ENCODE results near the gene CD6. TPM values are rescaled to one million over a fixed set of nuclear protein-coding genes. Genes with fewer than 3 reads are reported as not detected.

Gene CD6
- polyA plus RNA-seq, 3 donors from 2014 or later = 17.3 to 47.3 (median 19.1) TPM

DNA sequence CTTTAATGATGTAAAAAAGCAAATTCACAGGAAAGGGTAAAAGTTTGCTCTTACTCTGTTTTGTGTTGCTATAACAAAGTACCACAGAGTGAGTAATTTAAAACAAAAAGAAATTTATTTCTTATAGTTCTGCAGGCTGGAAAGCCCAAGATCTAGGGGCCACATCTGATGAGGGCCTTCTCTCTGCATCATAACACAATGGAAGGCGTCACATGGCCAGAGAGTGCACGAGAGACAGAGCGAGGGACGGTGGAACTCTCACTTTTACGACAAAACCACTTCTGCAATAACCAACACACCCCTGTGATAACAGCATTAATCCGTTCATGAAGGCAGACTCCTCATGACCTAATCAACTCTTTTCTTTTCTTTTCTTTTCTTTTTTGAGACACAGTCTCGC is 31.1 kb downstream of the CD6 start:
- no peak for DNase-seq
- H3K27ac Mint-ChIP-seq = peak overlapping the region in 2 of 6 donors; percentile 5 to 61
- peaks cover 0 to 3% (median 0%) of the 10 kb centered on the region in 3 donors for H3K36me3 Mint-ChIP-seq
- H3K4me3 Mint-ChIP-seq = peak overlapping the region in 1 of 5 donors; percentile 42
- peaks cover 33 to 34% of the 10 kb centered on the region in 2 donors for H3K4me1 Mint-ChIP-seq
- H3K9me3 Mint-ChIP-seq = no peaks in the 10 kb centered on the region
- H3K27me3 Mint-ChIP-seq (ENCODE audit: low read depth in 3 of 3) = peaks cover 0 to 5% (median 4%) of the 10 kb centered on the region in 3 donors

DNA sequence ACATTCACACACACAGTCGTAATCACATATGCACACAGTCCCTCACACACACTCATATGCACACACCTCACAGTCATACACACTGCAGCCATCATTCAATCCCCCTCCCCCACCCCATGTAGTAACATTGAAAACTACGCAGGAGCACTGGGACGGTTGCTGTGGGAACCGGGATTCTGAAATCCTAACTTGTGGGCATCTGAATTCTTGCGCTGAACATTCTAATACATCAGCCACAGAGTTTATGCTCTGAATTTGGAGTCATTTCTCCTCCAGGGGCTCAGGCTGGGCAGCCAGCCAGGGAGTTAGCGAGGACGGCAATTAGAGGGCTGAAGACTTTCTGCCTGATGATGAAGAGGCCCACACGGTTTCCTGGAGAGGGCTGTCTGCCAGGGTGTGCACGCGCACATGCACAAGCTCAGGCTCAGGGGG is 32.7 kb downstream of the CD6 start:
- Mint-ChIP-seq H3K36me3 (peaks cover 0 to 7% (median 0%) of the 10 kb centered on the region in 3 donors), H3K27ac (peak overlapping the region in 4 of 6 donors; percentile 71 to 80 (median 72)), H3K4me3 (peak overlapping the region in 2 of 5 donors; percentile 39 to 52), H3K27me3 (ENCODE audit: low read depth in 3 of 3) (peaks cover 0 to 9% (median 4%) of the 10 kb centered on the region in 3 donors), H3K4me1 (peaks cover 34 to 35% of the 10 kb centered on the region in 2 donors), H3K9me3 (no peaks in the 10 kb centered on the region)
- DNase-seq = no peak

DNA sequence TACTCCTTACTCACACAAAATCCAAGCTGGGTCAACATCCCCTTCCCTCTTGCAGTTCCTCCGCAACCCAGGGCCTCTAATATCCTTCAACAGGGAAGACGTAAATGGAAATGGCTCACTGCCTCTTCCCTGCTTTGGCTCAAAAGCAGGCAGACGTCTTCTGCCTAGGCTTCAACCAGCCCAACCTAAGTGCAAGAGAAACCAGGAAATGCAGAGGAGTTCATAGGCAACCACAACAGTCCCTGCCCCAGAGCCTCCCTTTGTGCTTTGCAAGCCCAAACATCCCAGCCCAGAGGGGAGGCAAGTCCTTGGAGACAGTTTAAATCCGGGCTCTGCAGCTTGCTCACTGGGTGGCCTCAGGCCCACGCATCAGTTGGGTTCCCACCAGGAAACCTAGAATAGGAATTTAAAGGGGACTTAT is 33.3 kb downstream of the CD6 start:
- H3K9me3 Mint-ChIP-seq = no peaks in the 10 kb centered on the region
- H3K27me3 Mint-ChIP-seq (ENCODE audit: low read depth in 3 of 3) = peaks cover 0 to 9% (median 4%) of the 10 kb centered on the region in 3 donors
- H3K27ac Mint-ChIP-seq = peak overlapping the region; percentile 29 to 80 (median 72)
- H3K4me1 Mint-ChIP-seq = peaks cover 34 to 35% of the 10 kb centered on the region in 2 donors
- H3K36me3 Mint-ChIP-seq = peaks cover 0 to 9% (median 0%) of the 10 kb centered on the region in 3 donors
- peak overlapping the region; percentile 1 to 52 (median 33) for H3K4me3 Mint-ChIP-seq
- no peak for DNase-seq

DNA sequence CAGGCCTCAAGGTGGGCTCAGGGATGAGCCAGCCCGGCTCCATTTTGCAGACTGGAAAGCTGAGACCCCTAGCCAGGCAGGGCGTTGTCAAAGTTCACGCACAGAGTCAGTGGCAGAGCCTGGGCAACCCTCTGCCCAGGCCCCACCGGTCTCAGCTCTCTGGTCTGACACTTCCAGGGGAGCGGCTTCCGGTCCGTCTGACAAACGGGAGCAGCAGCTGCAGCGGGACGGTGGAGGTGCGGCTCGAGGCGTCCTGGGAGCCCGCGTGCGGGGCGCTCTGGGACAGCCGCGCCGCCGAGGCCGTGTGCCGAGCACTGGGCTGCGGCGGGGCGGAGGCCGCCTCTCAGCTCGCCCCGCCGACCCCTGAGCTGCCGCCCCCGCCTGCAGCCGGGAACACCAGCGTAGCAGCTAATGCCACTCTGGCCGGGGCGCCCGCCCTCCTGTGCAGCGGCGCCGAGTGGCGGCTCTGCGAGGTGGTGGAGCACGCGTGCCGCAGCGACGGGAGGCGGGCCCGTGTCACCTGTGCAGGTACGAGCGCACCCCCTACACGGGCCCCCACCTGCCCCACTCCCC is 36.0 kb downstream of the CD6 start:
- Mint-ChIP-seq H3K4me1 (peaks cover 34 to 35% of the 10 kb centered on the region in 2 donors), H3K4me3 (peak overlapping the region; percentile 21 to 73 (median 66)), H3K9me3 (no peaks in the 10 kb centered on the region), H3K27me3 (ENCODE audit: low read depth in 3 of 3) (peaks cover 0 to 9% (median 4%) of the 10 kb centered on the region in 3 donors), H3K36me3 (peaks cover 0 to 11% (median 0%) of the 10 kb centered on the region in 3 donors), H3K27ac (peak overlapping the region in 1 of 6 donors; percentile 58)
- peak in 2 of 3 donors; percentile 14 to 26 for DNase-seq

DNA sequence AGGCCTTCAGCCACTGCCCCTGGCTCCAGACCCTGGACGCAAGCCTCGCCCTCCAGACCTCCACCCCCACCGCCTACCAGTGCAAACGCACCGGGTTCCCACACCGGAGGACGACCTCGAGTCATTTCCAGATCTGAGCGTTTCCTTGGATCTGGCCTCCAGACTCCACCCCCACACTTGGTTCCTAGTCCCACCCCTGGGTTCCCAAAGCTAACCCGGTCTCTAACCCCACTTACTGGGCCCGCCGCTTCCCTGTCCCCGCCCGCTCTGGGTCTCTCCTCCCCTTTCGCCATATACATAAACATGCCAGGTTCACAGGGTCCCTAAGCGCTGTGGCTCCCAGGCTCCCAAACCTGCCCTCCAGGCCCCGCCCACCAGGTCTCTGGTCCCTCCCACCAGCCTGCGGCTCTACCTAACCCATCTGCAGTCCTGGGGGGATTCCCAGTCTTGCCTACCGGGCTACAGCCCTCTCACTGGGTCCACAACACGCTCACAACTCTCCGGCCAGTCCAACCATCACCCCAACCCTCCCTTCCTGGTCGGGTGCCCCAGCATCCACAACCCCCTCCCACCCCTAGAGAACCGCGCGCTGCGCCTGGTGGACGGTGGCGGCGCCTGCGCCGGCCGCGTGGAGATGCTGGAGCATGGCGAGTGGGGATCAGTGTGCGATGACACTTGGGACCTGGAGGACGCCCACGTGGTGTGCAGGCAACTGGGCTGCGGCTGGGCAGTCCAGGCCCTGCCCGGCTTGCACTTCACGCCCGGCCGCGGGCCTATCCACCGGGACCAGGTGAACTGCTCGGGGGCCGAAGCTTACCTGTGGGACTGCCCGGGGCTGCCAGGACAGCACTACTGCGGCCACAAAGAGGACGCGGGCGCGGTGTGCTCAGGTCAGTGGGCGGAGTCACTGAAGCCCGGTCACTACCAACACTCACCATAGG is 36.7 kb downstream of the CD6 start:
- Mint-ChIP-seq H3K4me1 (peaks cover 31 to 34% of the 10 kb centered on the region in 2 donors), H3K9me3 (no peaks in the 10 kb centered on the region), H3K4me3 (peak overlapping the region in 4 of 5 donors; percentile 33 to 60 (median 38))

DNA sequence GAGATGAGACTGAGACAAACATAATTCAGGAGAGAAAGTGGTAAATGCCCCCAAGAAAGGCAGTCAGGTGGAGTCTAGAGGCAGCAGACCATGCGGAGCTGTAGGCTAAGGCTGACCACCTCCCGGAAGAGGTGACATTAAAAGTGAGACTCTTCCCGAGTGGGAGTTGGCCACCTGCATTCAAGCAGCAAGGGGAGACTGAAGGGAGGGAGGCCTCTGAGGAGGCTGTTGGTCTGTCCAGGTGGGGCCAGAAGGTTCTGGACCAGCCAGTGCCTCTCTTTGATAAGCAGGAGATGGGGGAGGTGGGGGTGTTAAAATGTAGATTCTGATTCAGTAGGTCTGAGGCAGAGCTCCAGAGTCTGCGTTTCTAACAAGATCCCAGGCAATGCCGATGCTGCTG is 37.5 kb downstream of the CD6 start:
- no peaks in the 10 kb centered on the region for H3K9me3 Mint-ChIP-seq
- H3K4me3 Mint-ChIP-seq = no peak overlapping the region
- peaks cover 28 to 31% of the 10 kb centered on the region in 2 donors for H3K4me1 Mint-ChIP-seq
- no peak for DNase-seq
- no peak overlapping the region for H3K27ac Mint-ChIP-seq
- peaks cover 0 to 9% (median 0%) of the 10 kb centered on the region in 3 donors for H3K27me3 Mint-ChIP-seq (ENCODE audit: low read depth in 3 of 3)
- H3K36me3 Mint-ChIP-seq = peaks cover 4 to 19% (median 4%) of the 10 kb centered on the region in 3 donors

More for the DNA sequence above, 36.7 kb downstream of the CD6 start:
- H3K27me3 Mint-ChIP-seq (ENCODE audit: low read depth in 3 of 3) = peaks cover 0 to 9% (median 4%) of the 10 kb centered on the region in 3 donors
- no peak for DNase-seq
- no peak overlapping the region for H3K27ac Mint-ChIP-seq
- H3K36me3 Mint-ChIP-seq = peaks cover 4 to 16% (median 4%) of the 10 kb centered on the region in 3 donors

DNA sequence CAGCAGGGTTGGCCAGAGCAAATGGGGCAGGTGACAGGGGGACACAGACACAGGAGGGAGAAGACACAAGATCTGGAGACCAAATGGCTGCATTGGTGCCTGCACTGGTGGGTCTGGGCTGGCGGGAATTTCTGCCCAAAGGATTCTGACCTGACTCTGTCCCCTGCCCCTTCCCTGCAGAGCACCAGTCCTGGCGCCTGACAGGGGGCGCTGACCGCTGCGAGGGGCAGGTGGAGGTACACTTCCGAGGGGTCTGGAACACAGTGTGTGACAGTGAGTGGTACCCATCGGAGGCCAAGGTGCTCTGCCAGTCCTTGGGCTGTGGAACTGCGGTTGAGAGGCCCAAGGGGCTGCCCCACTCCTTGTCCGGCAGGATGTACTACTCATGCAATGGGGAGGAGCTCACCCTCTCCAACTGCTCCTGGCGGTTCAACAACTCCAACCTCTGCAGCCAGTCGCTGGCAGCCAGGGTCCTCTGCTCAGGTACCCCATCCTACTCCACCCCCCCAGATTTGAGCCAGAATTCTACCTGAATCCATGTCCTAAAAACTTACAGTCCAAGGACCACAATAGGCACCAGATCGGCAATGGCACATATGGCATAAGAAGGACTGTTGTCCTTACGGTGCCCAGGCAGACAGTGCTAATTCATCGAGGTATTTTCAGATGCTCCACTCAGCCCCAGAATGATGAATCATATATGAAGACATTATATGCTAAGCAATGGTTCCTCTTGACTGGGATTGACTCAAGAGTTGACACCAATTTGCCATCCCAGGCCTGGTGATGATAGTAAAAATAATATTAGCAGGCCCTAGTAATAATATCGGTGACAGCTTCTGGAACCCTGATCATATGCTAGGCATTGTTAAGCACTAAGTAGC is 38.2 kb downstream of the CD6 start:
- no peak for DNase-seq
- Mint-ChIP-seq H3K4me1 (peaks cover 22 to 24% of the 10 kb centered on the region in 2 donors), H3K27me3 (ENCODE audit: low read depth in 3 of 3) (peaks cover 0 to 9% (median 0%) of the 10 kb centered on the region in 3 donors), H3K36me3 (peaks cover 4 to 22% (median 4%) of the 10 kb centered on the region in 3 donors), H3K27ac (no peak overlapping the region), H3K9me3 (no peaks in the 10 kb centered on the region), H3K4me3 (no peak overlapping the region)

DNA sequence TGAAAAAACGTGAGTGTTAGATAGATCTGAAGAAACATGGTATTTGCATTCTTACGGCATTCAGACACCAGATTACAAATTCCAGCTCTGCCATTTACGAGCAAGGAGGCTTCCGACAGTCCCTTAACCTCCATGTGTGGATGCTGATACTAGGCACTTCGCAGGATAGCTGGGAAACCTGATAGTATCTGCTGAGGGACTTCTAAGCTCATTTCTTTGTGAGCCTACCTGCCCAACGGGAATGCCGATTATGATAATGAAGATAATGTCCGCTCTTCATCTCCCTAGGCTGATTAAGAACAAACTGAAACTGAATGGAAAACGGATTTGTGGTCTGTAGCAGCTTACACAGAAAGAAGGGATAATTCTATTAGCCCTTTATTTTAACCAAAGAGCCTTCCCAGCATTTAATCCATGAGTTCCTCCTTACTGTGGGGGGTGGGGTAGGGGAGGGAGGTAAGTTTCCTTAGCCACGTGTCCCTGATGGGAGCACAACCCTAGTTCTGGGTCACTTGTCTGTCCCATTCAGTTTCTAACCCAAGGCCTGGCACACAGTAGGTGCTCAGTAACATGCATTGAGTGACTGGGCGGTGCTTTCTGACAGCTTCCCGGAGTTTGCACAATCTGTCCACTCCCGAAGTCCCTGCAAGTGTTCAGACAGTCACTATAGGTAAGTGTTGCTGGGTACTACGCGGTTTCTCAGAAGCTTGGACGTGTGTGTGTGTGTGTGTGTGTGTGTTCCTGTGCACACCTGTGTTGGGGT is 39.2 kb downstream of the CD6 start:
- H3K4me3 Mint-ChIP-seq = no peak overlapping the region
- no peaks in the 10 kb centered on the region for H3K9me3 Mint-ChIP-seq
- H3K36me3 Mint-ChIP-seq = peaks cover 4 to 22% (median 5%) of the 10 kb centered on the region in 3 donors
- peaks cover 14 to 15% of the 10 kb centered on the region in 2 donors for H3K4me1 Mint-ChIP-seq
- H3K27me3 Mint-ChIP-seq (ENCODE audit: low read depth in 3 of 3) = peaks cover 0 to 5% (median 0%) of the 10 kb centered on the region in 3 donors
- no peak for DNase-seq
- H3K27ac Mint-ChIP-seq = peak overlapping the region in 1 of 6 donors; percentile 24

DNA sequence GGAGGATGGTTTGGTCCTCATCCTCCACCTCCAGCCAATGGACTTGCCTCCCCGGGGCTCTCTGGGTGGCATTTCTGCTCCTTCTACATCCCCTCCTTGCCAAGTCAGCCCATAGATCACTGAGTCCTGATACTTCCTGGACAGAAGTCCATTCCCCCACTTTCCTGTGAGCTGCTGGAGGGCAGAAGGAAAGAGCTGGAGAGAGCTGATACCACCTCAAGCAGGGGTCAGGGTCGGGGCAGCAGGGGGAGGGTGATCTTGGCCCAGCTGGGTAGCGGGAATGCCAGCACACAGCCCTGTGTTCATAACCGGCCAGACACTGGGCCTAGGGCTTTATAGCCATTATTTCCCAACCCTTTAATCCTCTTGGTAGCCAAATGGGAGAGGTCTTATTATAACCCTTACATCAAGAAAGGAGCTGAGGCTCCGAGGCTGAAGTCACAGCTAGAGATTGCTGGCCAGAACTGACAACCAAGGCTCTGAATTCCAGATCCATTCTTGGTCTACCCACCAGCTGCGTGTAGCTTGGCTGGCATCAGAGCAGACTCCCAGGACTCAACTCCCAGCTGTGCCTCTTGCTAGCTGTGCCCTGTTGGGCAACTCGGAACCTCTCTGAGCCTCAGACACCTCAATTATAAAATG is 39.9 kb downstream of the CD6 start:
- Mint-ChIP-seq H3K27ac (peak overlapping the region in 2 of 6 donors; percentile 6 to 24), H3K4me1 (peaks cover 11% of the 10 kb centered on the region in 2 donors), H3K36me3 (peaks cover 4 to 22% (median 10%) of the 10 kb centered on the region in 3 donors), H3K9me3 (no peaks in the 10 kb centered on the region), H3K27me3 (ENCODE audit: low read depth in 3 of 3) (peaks cover 0 to 5% (median 0%) of the 10 kb centered on the region in 3 donors), H3K4me3 (no peak overlapping the region)
- no peak for DNase-seq

DNA sequence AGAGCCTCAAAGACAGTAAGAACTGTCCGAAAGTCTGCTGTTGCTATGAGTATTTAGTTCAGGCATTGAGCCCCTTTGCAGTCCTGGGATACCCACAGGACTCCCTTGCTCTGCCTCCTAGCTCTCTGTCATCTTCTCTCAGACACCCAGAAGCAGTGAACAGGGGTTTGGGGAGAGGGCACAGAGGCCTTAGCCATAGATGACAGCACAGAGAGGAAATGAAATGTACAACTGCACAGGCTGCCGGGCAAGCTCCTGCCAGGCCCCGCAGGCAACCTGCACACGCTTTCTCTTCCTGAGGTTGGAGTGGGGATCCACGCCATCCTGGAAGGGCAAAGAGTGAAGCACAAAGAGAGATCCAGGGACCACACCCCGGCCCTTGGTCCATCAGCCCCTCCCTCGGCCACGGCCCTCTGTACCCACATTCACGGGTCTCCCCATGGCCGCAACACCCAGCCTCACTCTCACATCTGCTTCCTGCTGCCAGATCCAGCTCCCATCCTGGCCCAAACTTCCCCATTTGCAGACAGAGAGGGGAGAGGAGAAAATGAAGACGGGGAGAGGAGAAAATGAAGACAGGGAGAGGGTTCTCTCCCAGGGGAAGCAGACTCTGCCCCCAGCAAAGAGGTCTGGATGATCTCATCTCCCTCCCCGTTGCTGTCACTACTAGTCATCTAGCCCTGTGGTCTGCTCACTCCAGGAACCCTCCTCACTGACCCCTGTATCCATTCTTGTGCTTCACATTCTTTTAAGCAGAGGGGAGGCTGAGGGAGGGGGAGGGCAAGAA is 40.7 kb downstream of the CD6 start:
- Mint-ChIP-seq H3K4me1 (peaks cover 3 to 4% of the 10 kb centered on the region in 2 donors), H3K27ac (no peak overlapping the region), H3K36me3 (peaks cover 4 to 22% (median 10%) of the 10 kb centered on the region in 3 donors), H3K9me3 (no peaks in the 10 kb centered on the region), H3K27me3 (ENCODE audit: low read depth in 3 of 3) (peaks cover 0 to 5% (median 2%) of the 10 kb centered on the region in 3 donors), H3K4me3 (no peak overlapping the region)
- no peak for DNase-seq

DNA sequence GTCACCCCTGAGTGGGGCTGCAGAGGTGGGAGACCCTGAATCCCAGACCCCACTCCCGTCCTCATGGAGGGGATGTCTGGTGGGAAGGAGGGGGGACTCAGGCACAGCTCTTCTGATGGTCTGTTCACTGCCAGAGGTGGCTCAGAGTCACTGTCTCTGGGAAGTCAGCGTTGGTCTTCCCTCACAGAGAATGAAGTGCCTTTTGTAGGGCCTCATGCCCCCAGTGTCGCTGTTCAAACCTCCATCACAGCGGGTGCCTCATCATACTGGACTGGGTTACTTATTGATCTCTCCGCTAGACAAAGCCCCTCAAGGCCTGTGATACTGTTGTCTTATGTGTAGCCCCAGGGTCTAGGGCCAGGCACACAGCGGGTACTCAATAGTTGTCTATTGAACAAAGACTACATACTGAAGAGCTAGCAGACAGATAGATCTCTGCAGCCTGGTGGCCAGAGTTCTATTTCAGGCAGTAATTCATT is 41.3 kb downstream of the CD6 start:
- Mint-ChIP-seq H3K36me3 (peaks cover 4 to 22% (median 13%) of the 10 kb centered on the region in 3 donors), H3K4me1 (peaks cover 0 to 2% of the 10 kb centered on the region in 2 donors), H3K27me3 (ENCODE audit: low read depth in 3 of 3) (peaks cover 0 to 4% (median 2%) of the 10 kb centered on the region in 3 donors), H3K27ac (peak overlapping the region in 1 of 6 donors; percentile 74), H3K9me3 (no peaks in the 10 kb centered on the region), H3K4me3 (no peak overlapping the region)
- DNase-seq = no peak

Measured in immature natural killer cell (primary cell).